HG02763 (cell line): Measurements from ENCODE around the gene CHRNA9.

Experiments used
- ATAC-seq: cut with Tn5 transposase; IDR thresholded peaks from one replicate; pipeline ENCODE4 v1.9.1; 2021; ENCODE audit warnings: mild to moderate bottlenecking, moderate library complexity; ENCODE audit not compliant: unreplicated experiment

The CHRNA9 gene

GRCh38 chr4:40308528-40309122 lies 26.5 kb upstream of the CHRNA9 start:
- ATAC-seq, result no peak

GRCh38 chr4:40309250-40309774 lies 25.8 kb upstream of the CHRNA9 start:
- ATAC-seq, result peak; percentile 38

- ATAC-seq, result no peak
These were observed 24.9 kb upstream of the CHRNA9 start for GRCh38 chr4:40310225-40310624.

- ATAC-seq, result no peak
These were observed 23.3 kb upstream of the CHRNA9 start for GRCh38 chr4:40311811-40312346.

- no peak for ATAC-seq
These were observed 20.2 kb upstream of the CHRNA9 start for GRCh38 chr4:40314951-40315350.

GRCh38 chr4:40316333-40316781 lies 18.8 kb upstream of the CHRNA9 start:
- ATAC-seq, result peak; percentile 34

- peak; percentile 53 for ATAC-seq
These were observed 18.1 kb upstream of the CHRNA9 start for GRCh38 chr4:40316782-40317635.

- no peak for ATAC-seq
These were observed 17.0 kb upstream of the CHRNA9 start for GRCh38 chr4:40317916-40318658.

GRCh38 chr4:40321574-40322275 lies 13.4 kb upstream of the CHRNA9 start:
- no peak for ATAC-seq

GRCh38 chr4:40322811-40323210 lies 12.3 kb upstream of the CHRNA9 start:
- no peak for ATAC-seq

GRCh38 chr4:40323866-40324265 lies 11.3 kb upstream of the CHRNA9 start:
- no peak for ATAC-seq

GRCh38 chr4:40325406-40326019 lies 9.6 kb upstream of the CHRNA9 start:
- ATAC-seq, result peak; percentile 81

- no peak for ATAC-seq
These were observed 7.8 kb upstream of the CHRNA9 start for GRCh38 chr4:40327340-40327739.

- ATAC-seq, result no peak
These were observed 6.8 kb upstream of the CHRNA9 start for GRCh38 chr4:40328383-40328782.

- no peak for ATAC-seq
These were observed 5.3 kb upstream of the CHRNA9 start for GRCh38 chr4:40329805-40330204.

- no peak for ATAC-seq
These were observed 4.6 kb upstream of the CHRNA9 start for GRCh38 chr4:40330536-40330935.

- no peak for ATAC-seq
These were observed 3.9 kb upstream of the CHRNA9 start for GRCh38 chr4:40331101-40331745.

GRCh38 chr4:40331961-40332360 lies 3.2 kb upstream of the CHRNA9 start:
- no peak for ATAC-seq

- no peak for ATAC-seq
These were observed 1.2 kb upstream of the CHRNA9 start for GRCh38 chr4:40333921-40334352.

GRCh38 chr4:40335525-40335894 lies 377 bp downstream of the CHRNA9 start:
- no peak for ATAC-seq
